H1 (cell line): ENCODE measurements around the gene NTRK2. TPM values are rescaled to one million over a fixed set of nuclear protein-coding genes. Genes with fewer than 3 reads are reported as not detected.

ENCODE experiments used
- CTCF ChIA-PET: fragments of 300-600 bp; sonication (Branson Sonifier 250); formaldehyde crosslinking; loops from one replicate; lab custom pipeline; 2021; ENCODE audit not compliant: partially characterized antibody; lab: Charles Lee
- POLR2A ChIA-PET: fragments of 300-600 bp; sonication (Branson Sonifier 250); formaldehyde crosslinking; loops from one replicate; lab custom pipeline; 2021; ENCODE audit warnings: inconsistent platforms; ENCODE audit not compliant: partially characterized antibody; lab: Charles Lee
- DNase-seq, 2 experiments: peaks; one replicate each; pipeline versions ENCODE4 v3.0.0 to v3.0.0-alpha.2; 2010 to 2022; ENCODE audit warnings: low spot score in 2 of 2, low read depth in 1 of 2, mixed read lengths in 1 of 2
- FAIRE-seq: peaks from 2 replicates; lab custom pipeline; 2011; peaks lifted over from hg19 to GRCh38; lab: Jason Lieb, UNC
- H2AFZ ChIP-seq: 2 replicates; pipeline ENCODE4 v1.8.1; 2012; ENCODE audit warnings: low read length, inconsistent platforms
- H2AK5ac ChIP-seq: 2 replicates; pipeline ENCODE4 v1.6.1; 2013; ENCODE audit warnings: low read depth, low read length
- H2BK120ac ChIP-seq: replicated peaks from 2 replicates; pipeline ENCODE3; 2013; ENCODE audit warnings: low read depth, low read length, inconsistent platforms
- H2BK12ac ChIP-seq: 2 replicates; pipeline ENCODE4 v1.6.1; 2013; ENCODE audit warnings: low read depth, low read length
- H2BK15ac ChIP-seq: 2 replicates; pipeline ENCODE4 v1.6.1; 2013; ENCODE audit warnings: low read length
- H2BK20ac ChIP-seq: 2 replicates; pipeline ENCODE4 v1.6.1; 2013; ENCODE audit warnings: low read length
- H2BK5ac ChIP-seq: 2 replicates; pipeline ENCODE4 v1.6.1; 2013; ENCODE audit warnings: low read depth, low read length
- H3K14ac ChIP-seq: 2 replicates; pipeline ENCODE4 v1.6.1; 2013; ENCODE audit warnings: inconsistent platforms; ENCODE audit not compliant: insufficient read length
- H3K18ac ChIP-seq: 2 replicates; pipeline ENCODE4 v1.6.1; 2013; ENCODE audit warnings: low read length; ENCODE audit errors: extremely low read depth
- H3K23ac ChIP-seq: 2 replicates; pipeline ENCODE4 v1.6.1; 2013; ENCODE audit warnings: inconsistent platforms; ENCODE audit not compliant: insufficient read length
- H3K23me2 ChIP-seq: 2 replicates; pipeline ENCODE4 v1.6.1; 2013; ENCODE audit warnings: low read depth, low read length
- H3K27ac ChIP-seq: 2 replicates; pipeline ENCODE4 v1.6.1; 2011; ENCODE audit warnings: low read depth, low read length, inconsistent platforms
- H3K27me3 ChIP-seq, 4 experiments: replicated peaks in 1 of 4; 1 replicate in 1 of 4; 2 replicates in 3 of 4; pipeline versions ENCODE4 v1.6.1 to v1.8.1; 2011 to 2013; ENCODE audit warnings: low read length in 3 of 4, mild to moderate bottlenecking in 3 of 4, inconsistent platforms in 2 of 4, mixed read lengths in 2 of 4, moderate library complexity in 1 of 4; ENCODE audit not compliant: control insufficient read depth in 3 of 4, insufficient read depth in 3 of 4; ENCODE audit errors: extremely low read depth in 1 of 4
- H3K36me3 ChIP-seq, 4 experiments: 2 replicates each; pipeline versions ENCODE4 v1.6.1 to v1.8.1; 2011 to 2013; ENCODE audit warnings: mild to moderate bottlenecking in 4 of 4, low read length in 3 of 4, moderate library complexity in 2 of 4, control low read depth in 1 of 4, inconsistent platforms in 1 of 4; ENCODE audit not compliant: insufficient read depth in 4 of 4, control insufficient read depth in 2 of 4
- H3K4ac ChIP-seq: replicated peaks from 2 replicates; pipeline ENCODE3; 2013; ENCODE audit warnings: low read length, low read depth, mixed read lengths, inconsistent platforms; ENCODE audit not compliant: insufficient read length
- H3K4me1 ChIP-seq, 4 experiments: replicated peaks in 1 of 4; 1 replicate in 1 of 4; 2 replicates in 3 of 4; pipeline versions ENCODE4 v1.6.1 to v1.8.1; 2011 to 2013; ENCODE audit warnings: low read length in 3 of 4, inconsistent platforms in 2 of 4, mixed read lengths in 1 of 4; ENCODE audit not compliant: insufficient read depth in 4 of 4, control insufficient read depth in 3 of 4
- H3K4me2 ChIP-seq, 2 experiments: 2 replicates each; pipeline versions ENCODE4 v1.6.1 to v1.8.1; 2011 to 2013; ENCODE audit warnings: low read depth in 2 of 2, low read length in 2 of 2, control low read depth in 1 of 2, inconsistent platforms in 1 of 2, mild to moderate bottlenecking in 1 of 2; ENCODE audit not compliant: insufficient read depth in 1 of 2
- H3K4me3 ChIP-seq, 4 experiments: fragments of 200-600, 300-600 bp in 1 of 4; sonication (generic), shearing (Covaris generic), sonication (Bioruptor Twin) in 1 of 4; 2 replicates each; pipeline versions ENCODE4 v1.5.1 to v1.8.1; 2011 to 2016; ENCODE audit warnings: low read length in 4 of 4, low read depth in 3 of 4, control low read depth in 2 of 4, inconsistent platforms in 2 of 4, mild to moderate bottlenecking in 2 of 4, mixed read lengths in 1 of 4, moderate library complexity in 1 of 4; ENCODE audit not compliant: insufficient read depth in 2 of 4; ENCODE audit errors: extremely low read depth in 1 of 4
- H3K56ac ChIP-seq: replicated peaks from 2 replicates; pipeline ENCODE3; 2013; ENCODE audit warnings: low read depth, mild to moderate bottlenecking, mixed read lengths, low read length, inconsistent platforms; ENCODE audit not compliant: insufficient read length
- H3K79me1 ChIP-seq: 2 replicates; pipeline ENCODE4 v1.6.1; 2013; ENCODE audit warnings: low read depth, low read length, control low read depth
- H3K79me2 ChIP-seq, 2 experiments: 2 replicates each; pipeline versions ENCODE4 v1.6.1 to v1.8.1; 2012 to 2013; ENCODE audit warnings: low read length in 2 of 2, mild to moderate bottlenecking in 2 of 2, inconsistent platforms in 1 of 2; ENCODE audit not compliant: insufficient read depth in 2 of 2, control insufficient read depth in 1 of 2
- H3K9ac ChIP-seq, 4 experiments: replicated peaks in 1 of 4; 1 replicate in 1 of 4; 2 replicates in 3 of 4; pipeline versions ENCODE4 v1.6.1 to v1.8.1; 2011 to 2013; ENCODE audit warnings: low read depth in 3 of 4, low read length in 3 of 4, control low read depth in 2 of 4, mild to moderate bottlenecking in 2 of 4, moderate library complexity in 2 of 4, inconsistent platforms in 1 of 4; ENCODE audit errors: extremely low read depth in 1 of 4
- H3K9me3 ChIP-seq, 2 experiments: 2 replicates each; pipeline versions ENCODE4 v1.6.1 to v1.8.1; 2012 to 2013; ENCODE audit warnings: mild to moderate bottlenecking in 2 of 2, moderate library complexity in 2 of 2, control low read depth in 1 of 2, inconsistent platforms in 1 of 2, low read depth in 1 of 2, low read length in 1 of 2, mixed read lengths in 1 of 2; ENCODE audit not compliant: insufficient read depth in 2 of 2
- H4K20me1 ChIP-seq, 2 experiments: replicated peaks in 1 of 2; 2 replicates each; pipeline versions ENCODE3 to v1.8.1; 2011 to 2013; ENCODE audit warnings: inconsistent platforms in 2 of 2, low read length in 2 of 2, mild to moderate bottlenecking in 1 of 2; ENCODE audit not compliant: insufficient read depth in 2 of 2, control insufficient read depth in 1 of 2
- H4K5ac ChIP-seq: 2 replicates; pipeline ENCODE4 v1.6.1; 2013; ENCODE audit warnings: low read length, low read depth, mixed read lengths, inconsistent platforms; ENCODE audit not compliant: insufficient read length
- H4K8ac ChIP-seq: 2 replicates; pipeline ENCODE4 v1.8.0; 2013; ENCODE audit warnings: mild to moderate bottlenecking, moderate library complexity, low read length, inconsistent platforms; ENCODE audit not compliant: insufficient read depth; ENCODE audit errors: extremely low read depth
- H4K91ac ChIP-seq: replicated peaks from 2 replicates; pipeline ENCODE3; 2013; ENCODE audit warnings: low read length, mixed read lengths, inconsistent platforms; ENCODE audit not compliant: insufficient read length
- BACH1 ChIP-seq: IDR thresholded peaks from 2 replicates; pipeline ENCODE4 v1.6.1; 2012; ENCODE audit warnings: low read length, improper control_type of control experiment
- KDM1A ChIP-seq: fragments of 200-600, 300-600 bp; sonication (generic); IDR thresholded peaks from 2 replicates; pipeline ENCODE4 v1.7.1; 2016; ENCODE audit warnings: mild to moderate bottlenecking, low read length, borderline replicate concordance
- WGBS, 2 experiments: shearing (Covaris generic) in 1 of 2; methylation state at CpG; one replicate each; pipeline versions ENCODE4 v1.1.6 to v1.1.7; 2013 to 2015; ENCODE audit warnings: low lambda C conversion rate in 2 of 2, mixed read lengths in 2 of 2, inconsistent platforms in 1 of 2, low coverage in 1 of 2, missing lambda C conversion rate in 1 of 2; ENCODE audit not compliant: insufficient replicate concordance in 2 of 2, insufficient coverage in 1 of 2, insufficient read length in 1 of 2; ENCODE audit errors: extremely low coverage in 1 of 2, missing lambda C conversion rate in 1 of 2; 5-methylcytosine and 5-hydroxymethylcytosine counted together
- polyA plus RNA-seq, 7 experiments: library from polyadenylated mRNA; depleted of rRNA in 3 of 7; stranded (reverse) in 5 of 7; unstranded in 2 of 7; fragments of >200 nt in 5 of 7; fragments of 200-250 nt in 2 of 7; gene quantifications; 1 replicate in 5 of 7; 2 replicates in 1 of 7; 4 replicates in 1 of 7; pipeline versions ENCODE4 v1.2.1 to v1.2.3, GENCODE V29; 2011 to 2013; ENCODE audit warnings: missing spikeins in 2 of 7, mixed read lengths in 2 of 7
- total RNA-seq: library from RNA; stranded (reverse); fragmentation: NEBNext Ultra II Directional; extraction: Animal tissue kit (Norgen Biotek cat#: 25700); gene quantifications from 2 replicates; pipeline ENCODE4 v1.2.1, GENCODE V29; 2021

NTRK2 gene
- total and polyA plus RNA-seq, 2 of the 8 experiments (the other 6 are each of a cell fraction or from before 2014, with no cell fraction given) = 0.03 to 0.04 TPM

DNA sequence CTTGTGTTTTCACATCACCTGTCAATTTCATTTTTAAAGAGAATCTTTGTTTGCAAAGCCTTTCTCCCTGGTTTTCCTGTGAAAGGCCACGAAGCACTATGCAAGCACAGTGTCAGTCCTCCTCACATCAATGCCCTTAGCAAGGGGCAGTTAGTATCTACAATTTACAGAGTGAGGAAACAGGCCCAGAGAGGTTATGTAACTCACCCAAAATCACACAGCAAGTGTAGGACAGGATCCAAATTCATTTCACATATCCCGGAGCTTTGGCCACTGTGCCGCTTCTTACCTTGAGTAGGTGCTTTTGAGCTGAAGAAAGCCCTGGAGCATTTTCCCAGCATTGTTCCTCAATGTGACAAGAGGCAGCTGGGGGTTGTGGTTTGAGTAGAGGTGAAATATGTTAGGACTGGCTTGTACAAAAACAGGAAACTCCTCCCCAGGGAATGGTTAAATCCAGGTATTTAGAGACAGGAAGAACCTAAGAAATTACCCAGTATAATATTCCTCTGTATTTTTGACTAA is 283.8 kb downstream of the NTRK2 start:
- H3K18ac ChIP-seq = 0 out of 2 replicates have a peak overlapping the region, but pooled peaks have one; percentile 1
- H3K27ac ChIP-seq = no peak overlapping the region
- TF ChIP-seq BACH1 (no peak), KDM1A (peak; percentile 51; the same call in 1 of the 2 replicates)
- TF ChIP-seq, all 59 proteins: peak for 1
- Histone ChIP-seq H3K9me3 (no peaks in the 10 kb centered on the region), H4K5ac (no peak overlapping the region), H3K4ac (no peak overlapping the region), H2AFZ (no peak overlapping the region), H3K36me3 (no peaks in the 10 kb centered on the region), H3K4me3 (no peak overlapping the region), H3K9ac (no peak overlapping the region), H4K91ac (no peak overlapping the region), H2BK20ac (peak overlapping the region; percentile 82), H2BK5ac (no peak overlapping the region), H3K23me2 (no peaks in the 10 kb centered on the region), H3K79me2 (no peaks in the 10 kb centered on the region), H3K27me3 (peaks cover 0 to 7% (median 2%) of the 10 kb centered on the region in 4 experiments; a peak in 1 of 7 replicates), H3K56ac (no peak overlapping the region), H3K4me2 (no peak overlapping the region), H2BK120ac (no peak overlapping the region), H2BK15ac (0 out of 2 replicates have a peak overlapping the region, but pooled peaks have one; percentile 76), H4K8ac (no peak overlapping the region), H3K79me1 (no peaks in the 10 kb centered on the region), H3K4me1 (no peaks in the 10 kb centered on the region), H4K20me1 (no peaks in the 10 kb centered on the region), H2AK5ac (no peak overlapping the region), H3K23ac (no peak overlapping the region), H3K14ac (no peak overlapping the region), H2BK12ac (peak overlapping the region; percentile 53; the same call in 1 of the 2 replicates)
- FAIRE-seq (no peak), DNase-seq (no peak)
- ChIA-PET CTCF (interaction anchor here (0.6 to 4.3 kb wide), 4 partner anchors 14 to 294 kb away, joined by 3 to 29 read pairs (median 4); no protein-coding TSS in a partner anchor), POLR2A (no interaction called here)
- WGBS, 2 experiments = 94% methylated on average over 3 of the region's 3 CpGs; no CpG with 5 or more reads in 1 of the 2 experiments
